Stimulated activated CD4-positive, alpha-beta T cell treated with anti-CD3 and anti-CD28 coated beads, Interleukin-15, amount 100 ng/mL, for 48 hours (primary cell): ENCODE measurements around the gene GYPC.
"Not testable (repeated sequence)": the region's sequence is repeated elsewhere in the genome, so short reads cannot be mapped to it uniquely, and the experiment has no call there.

Experiments
- DNase-seq, 2 donors: peaks; one replicate each; pipeline ENCODE4 v3.0.0-alpha.2; 2020; ENCODE audit warnings: low read depth in 2 of 2

Gene GYPC

DNA sequence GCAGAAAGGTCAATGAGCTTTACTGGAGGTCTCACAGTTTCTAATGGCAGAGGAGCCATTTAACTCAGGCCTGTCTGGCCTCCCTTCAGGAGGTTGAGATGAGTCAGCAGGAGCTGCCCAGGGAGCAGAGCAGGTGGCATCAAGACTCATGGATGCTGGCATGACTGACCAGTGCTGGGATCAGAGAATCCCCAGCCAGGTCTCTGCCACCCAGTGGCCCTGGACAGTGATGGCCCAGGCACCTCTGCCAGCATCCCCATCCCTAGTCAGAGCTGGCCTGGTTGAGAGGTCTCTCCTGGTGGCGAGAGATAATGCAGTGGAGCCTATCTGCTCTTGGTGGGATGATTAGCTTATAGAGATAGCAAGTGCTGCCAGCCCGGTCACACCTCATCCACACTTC lies 43.1 kb downstream of the GYPC start:
- no peak for DNase-seq

DNA sequence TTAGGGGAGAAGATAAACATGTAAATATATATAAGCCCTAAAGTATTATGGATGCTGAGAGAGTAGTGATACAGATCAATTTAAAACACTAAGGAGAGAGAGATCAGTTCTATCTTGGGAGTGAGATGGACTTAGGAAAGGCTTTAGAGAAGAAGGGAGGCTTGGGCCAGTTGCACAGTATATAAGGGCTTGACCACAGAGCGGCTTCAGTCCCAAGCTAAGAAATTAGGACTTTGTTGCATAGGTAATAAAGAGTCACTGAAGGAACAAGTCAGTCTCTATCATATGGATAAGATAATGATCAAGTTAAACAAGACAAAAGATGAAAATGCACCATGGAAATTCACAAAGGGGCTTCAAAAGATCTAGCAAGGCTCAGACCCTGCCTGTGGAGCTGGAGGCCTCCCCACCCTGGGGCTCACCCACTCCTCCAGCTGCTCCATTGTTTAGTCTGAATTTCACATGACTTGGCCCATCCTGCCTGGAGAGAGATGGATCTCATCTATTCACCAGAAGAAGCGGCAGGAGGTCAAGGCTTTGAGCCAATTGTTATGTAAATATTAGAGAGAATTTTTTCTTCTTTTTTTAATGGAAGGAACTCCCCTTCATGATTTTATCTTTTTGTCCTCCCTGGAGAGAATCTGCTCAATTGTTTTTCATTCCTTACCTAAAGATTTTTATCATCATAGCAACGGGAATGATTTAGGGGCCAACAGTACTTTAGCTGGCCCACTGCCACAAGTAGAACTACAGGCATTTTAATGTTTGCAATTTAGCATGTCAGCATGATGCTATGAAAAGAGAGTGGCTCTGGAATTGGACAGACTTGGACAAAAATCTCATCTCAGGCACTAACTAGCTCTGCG lies 44.0 kb downstream of the GYPC start:
- no peak for DNase-seq

DNA sequence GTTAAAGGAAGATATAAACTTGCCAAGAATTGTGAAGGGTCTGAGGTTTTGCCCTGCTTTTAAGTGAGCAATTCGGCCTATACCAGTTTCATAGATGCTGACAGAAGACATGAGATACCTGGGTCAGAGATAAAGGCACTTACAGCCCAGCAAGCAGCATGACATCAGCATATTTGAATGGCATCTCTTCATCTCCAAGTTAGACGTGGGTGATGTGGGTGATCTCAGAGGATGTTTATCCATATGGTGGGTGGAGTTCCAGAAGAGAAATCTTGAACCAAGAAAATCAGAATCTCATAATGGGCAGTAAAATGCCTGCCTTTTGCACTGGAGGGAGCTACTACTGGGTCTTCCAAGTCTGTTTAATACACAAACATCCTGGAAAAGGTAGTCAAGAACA lies 44.7 kb downstream of the GYPC start:
- no peak for DNase-seq

DNA sequence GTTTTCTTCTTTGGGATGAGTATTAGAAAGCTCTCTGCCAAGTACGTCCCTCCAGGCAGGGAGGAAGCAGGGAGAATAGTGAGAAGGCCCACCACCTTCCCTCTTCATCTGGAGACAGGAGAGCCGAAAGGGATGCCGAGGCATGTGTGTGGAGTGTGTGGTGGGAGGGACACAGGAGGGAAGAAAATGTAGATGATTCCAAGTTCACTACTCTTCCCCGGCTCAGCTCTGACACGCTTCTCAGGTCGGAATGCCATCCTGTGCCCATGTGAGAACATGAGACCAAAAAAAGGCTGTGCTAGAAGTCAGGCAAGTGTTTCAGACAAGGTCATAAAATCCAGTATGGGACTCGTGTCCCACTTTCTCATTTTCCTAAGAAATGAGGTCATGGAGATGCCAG lies 47.4 kb downstream of the GYPC start:
- no peak for DNase-seq

DNA sequence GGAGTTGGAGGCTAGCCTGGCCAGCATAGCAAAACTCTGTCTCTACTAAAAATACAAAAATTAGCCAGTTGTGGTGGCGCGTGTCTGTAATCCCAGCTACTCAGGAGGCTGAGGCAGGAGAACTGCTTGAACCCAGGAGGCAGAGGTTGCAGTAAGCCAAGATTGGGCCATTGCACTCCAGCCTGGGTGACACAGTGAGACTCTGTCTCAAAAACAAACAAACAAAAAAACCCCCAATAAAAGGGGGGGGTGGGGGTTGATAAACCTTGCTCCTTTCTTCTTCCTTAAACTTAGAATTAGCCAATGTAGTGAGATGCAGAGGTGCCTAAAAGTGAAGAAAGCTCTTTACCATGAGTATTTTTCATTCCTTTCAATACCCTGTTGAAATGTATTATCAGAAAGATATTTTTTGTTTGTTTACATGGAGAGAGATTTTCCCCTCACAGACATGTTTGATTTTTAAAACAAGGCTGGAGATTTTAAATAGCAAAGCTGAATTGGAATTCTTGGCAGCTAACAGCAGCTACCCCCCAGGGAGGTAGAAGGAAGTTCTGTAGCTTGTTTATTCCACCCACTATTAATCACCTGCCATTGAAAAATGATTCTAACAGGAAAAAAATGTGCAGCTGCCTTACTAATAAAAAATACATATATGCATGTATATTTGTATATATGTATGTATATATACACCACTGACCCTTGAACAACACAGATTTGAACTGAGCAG lies 48.6 kb downstream of the GYPC start:
- no peak for DNase-seq

DNA sequence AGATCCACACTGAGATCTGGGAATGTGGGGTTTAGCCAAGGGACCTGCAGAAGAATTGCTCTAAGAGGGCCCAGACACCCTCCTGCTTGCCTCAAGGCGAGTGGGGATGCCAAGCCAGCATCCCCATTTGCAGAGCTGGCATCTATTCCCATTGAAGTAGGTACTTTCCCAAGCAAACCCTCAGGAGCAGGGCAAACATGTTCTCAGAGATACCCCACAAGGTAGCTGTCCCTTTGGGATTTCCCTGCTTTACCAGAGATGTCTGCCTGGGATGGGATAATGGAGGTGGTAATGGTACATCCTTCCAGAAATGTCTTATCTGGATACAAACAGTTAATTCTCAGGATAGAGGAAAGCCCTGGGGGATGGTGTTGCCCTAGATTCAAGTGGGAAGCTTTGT lies 51.2 kb downstream of the GYPC start:
- DNase-seq: no peak

DNA sequence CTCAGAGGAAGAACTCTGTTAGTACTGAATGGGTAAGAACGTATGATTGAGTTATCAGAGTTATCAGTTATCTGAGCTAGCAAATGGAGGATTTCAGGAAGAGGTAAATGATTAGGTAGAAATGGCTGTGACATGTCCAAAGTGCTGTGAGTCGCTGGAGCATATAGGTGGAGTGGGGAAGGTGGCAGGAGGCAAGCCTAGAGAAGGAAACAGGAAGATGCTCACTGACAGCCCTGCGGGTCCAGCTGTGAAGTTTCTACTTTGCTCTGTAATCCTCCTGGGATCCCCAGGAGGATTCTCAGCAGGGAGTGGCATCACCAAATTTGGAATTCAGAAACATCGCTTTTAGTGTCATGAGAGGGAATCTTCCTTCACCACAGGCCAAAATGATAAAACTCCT lies 52.0 kb downstream of the GYPC start:
- no peak for DNase-seq

DNA sequence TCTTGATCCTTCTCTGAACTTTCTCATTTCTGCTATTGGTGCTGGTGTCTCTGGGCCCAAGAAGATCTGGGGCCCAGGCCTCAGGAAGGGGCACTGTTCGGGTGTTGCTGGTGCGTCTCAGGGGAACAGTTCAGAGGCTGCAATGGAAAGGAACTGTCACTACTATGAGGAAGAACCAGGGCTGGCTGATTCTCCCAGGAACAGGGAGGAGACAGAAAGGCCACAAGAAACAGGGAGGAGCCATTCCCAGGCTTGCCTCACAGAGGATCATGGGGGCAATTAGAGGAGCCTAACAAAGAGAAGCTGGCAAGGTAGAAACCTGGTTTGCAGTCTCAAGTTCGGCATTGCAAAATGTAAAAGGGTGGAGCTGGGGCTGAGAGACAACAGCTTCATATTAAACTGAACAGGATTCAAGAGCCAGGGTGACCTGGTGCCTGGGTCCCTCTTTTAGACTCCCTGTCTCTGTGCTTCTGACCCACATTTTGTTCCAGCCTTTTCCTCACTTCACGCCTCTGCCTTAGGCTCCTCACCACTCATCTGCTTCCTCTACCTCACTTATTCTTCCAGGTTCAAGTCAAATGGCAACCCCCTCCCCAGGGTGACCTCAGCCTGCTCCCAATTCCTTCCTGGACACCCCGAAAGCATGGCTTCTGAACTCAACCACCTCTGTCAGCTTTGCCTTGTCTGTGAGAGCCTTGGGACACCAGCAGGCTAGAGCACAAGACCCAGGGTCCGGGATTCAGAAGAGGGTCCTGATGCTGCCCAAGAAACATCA lies 58.4 kb downstream of the GYPC start:
- no peak for DNase-seq

DNA sequence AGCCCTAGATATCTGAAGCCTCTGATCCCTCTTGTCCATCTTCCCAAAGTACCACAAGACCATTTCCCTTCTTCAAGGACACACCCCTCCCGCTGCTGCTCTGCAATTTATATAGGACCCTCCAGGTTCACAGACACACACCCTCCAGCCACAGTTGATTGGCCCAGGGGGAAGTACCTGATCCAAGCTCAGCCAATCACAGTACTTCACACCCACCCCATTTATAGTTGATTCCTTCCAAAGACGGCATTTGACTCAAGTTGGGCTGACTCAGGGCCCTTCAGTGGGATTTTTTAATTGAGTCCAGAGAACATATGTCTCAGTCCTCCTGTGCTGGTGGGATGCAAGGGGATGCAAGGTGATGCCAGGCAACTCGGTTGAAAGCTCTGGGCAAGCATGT lies 59.2 kb downstream of the GYPC start:
- no peak for DNase-seq

DNA sequence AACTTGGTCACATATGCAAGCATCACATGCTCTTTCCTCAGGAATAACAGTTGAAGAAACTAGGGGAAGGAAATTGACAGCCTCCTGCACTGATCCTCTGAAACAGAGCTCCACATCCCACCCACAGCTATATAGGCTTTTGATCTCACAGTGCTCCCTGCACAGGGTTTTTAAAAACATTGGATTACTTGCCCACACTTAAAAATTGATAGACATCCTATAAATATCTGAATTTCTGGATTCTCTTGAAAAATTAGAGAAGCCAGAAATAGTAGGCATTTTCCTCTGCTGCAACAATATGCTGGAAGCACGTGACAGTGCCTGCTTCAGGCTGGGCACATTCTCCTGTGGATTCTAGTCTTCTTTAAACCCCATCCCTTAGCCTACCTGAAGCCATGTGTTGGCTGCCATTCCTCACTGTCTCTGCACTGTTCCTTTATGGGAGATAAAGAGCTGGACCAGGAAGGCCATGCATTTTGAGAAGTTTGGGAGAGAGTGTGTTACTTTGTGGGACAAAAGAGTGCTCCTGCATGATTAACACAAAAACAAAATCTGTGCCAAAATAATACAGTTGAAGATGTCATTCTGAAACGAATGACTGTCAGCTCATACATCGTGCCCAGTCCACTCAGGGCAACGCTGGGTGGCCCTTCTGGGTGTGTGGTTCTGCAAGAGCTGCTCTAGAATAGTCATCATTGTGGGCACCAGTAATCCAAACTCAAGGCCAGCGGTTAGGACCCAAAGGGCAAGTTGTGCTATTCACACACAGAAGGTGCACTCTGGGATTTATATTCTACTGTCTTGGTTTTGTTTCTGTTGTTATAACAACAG lies 59.8 kb downstream of the GYPC start:
- no peak for DNase-seq

DNA sequence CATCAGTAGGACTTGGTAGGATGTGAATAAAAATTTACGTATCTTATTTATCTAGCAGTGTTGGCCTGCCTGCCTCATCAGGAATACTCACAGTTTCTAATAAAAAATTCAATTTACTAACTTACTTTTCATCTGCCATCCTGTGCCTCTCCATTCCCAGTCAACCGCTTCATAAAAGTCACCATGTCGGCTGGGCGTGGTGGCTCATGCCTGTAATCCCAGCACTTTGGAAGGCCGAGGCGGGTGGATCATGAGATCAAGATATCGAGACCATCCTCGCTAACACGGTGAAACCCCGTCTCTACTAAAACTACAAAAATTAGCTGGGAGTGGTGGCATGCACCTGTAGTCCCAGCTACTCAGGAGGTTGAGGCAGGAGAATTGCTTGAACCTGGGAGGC lies 61.3 kb downstream of the GYPC start:
- DNase-seq: not testable (repeated sequence)

DNA sequence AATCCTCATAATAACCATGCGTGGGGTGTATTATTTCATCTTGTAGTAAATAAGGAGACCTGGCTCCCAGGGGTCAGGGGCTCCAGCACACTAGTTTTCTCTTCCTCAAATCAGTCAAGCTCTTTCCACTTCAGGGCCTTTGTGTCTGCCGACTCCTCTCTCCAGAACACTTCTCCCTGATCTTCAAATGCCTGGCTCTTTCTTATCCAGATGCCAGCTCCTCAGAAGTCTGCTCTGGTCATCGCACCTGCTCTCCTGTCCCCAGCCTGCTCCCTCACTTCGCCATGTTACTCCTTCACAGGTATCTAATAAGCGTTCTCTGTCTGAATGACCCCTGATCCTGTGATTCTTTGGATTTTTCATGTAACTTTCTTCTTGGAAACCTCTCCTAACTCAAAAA lies 62.0 kb downstream of the GYPC start:
- DNase-seq: no peak

DNA sequence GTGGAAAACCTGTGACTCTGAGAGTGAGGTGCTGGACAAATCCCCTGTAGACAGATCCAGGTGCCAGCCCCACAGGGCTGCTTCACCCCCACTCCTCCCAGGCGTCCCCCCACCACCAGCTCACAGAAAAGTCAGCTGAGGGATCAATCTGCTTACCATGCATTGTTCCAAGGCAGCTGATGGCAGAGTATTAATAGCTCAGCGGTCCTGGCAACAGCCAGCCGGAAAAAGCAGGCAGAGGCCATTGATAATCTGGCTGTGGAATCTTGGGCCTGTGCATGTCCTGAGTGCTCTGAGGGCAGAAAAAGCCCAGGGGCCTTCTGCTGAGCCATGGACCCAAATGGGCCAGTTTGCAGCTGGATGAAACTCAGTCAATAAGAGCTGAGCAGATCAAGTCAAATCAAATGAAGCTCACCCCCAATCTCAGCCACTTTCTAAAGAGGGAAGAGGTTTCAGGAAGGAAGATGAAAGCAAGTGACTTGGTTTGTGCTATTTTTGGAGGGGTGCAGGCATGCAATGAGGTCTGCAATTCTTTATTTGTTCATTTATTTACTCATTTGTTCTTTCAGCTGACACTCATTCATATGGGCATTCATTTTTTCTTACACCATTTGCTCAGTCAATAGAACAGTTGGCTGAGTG lies 63.4 kb downstream of the GYPC start:
- DNase-seq: no peak

DNA sequence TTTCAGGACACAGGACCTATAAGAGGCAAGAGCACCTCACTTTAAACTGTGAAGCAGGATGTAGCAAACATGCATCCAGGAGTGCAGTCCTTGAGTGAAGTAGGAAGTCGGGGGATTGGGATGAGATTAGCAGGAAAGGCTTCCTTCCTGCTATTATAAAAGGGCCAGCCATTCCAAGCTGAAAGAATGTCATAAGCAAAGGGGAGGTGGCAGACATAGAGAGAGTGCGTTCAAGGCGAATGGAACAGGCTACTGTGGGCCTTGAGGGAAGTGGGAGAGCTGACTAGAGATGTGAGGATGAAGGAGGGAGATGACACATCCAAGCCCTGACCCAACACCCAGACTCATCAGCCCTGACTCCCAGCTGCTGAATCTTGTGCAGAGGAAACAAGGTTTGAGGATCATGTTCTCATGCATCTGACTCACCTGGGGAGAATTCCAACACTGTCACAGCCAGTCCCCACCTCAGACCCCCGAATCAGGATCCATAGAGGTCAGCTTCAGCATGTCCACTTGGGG lies 63.9 kb downstream of the GYPC start:
- DNase-seq: no peak

DNA sequence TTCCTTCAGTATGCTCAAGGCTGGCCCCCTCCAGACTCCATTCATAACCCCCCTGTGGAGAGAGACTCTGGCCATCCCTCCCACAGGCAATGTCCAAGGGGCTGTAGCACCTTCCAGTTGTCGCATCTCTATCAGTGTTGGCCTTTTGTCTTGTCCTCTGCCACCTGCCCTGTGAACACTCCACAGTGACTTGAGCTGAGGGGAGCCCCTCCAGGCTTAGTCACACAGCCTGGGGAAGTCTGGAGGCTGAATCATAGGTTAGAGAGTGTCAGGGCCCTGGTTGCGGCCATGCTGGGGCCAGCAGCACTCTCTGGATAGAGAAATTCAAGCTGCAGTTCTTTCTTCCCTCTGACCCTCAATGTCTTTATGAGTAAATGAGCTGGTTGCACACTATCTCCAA lies 64.7 kb downstream of the GYPC start:
- DNase-seq: no peak

DNA sequence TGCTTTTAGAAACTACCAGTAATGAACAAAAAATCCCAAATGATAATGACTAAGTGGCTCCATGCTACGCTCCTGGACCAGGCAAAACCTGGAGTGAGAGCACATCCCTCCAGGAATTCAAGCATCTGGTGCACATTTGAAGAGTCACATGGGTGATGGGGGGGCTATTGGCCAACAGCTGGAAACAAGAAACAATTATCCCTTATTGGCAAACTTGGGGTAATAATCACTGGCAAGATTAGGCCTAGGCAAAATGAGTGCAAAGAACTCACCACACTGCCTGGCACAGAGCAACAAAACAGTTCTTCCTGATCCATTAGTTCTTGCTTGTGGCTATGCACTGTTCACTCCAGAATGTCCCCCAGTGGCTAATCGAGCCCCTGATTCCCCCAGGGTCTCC lies 66.1 kb downstream of the GYPC start:
- no peak for DNase-seq

DNA sequence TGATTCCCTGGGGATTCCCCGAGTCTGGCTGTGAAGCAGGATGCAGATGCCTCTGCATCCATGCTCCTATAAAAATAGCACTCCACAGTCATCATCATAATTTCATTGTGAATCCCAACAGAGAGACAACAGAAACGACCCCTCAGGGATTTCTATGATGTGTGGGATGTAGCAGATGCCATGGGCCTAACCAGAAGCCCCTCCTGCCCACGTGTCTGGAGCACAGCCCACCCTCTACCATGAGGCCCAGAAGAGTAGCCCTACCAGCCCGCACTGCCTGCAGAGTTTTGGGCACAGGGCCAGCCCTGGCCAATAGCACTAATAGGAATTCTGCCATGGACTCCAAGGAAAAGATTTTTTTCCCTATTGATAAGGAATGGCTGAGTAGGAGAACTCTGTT lies 66.6 kb downstream of the GYPC start:
- no peak for DNase-seq

DNA sequence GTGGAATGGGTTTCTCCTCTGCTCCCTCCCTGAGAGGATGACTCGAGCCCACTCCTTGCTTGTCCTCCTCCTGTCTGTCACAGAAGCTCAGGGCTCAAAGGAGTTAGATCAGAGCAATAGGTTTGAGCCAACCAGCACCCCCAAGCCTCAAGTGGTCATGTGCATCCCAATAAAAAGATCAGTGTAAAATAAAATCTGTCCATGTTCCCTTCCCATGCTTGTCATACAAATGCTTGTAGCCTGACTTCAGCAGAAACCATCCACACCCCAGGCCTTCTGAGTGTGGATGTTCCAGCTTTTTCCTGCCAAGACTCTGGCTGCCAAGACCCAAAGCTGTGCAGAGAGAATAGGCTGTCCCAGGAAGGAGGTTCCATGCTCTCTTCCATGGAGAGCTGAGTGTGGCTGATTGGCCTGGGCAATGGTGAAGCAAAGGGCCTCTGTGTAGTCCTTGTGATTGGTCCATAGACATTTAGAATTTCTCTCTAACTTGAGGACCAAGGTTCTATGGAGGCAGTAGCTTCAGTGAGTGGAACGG lies 67.4 kb downstream of the GYPC start:
- DNase-seq: no peak

DNA sequence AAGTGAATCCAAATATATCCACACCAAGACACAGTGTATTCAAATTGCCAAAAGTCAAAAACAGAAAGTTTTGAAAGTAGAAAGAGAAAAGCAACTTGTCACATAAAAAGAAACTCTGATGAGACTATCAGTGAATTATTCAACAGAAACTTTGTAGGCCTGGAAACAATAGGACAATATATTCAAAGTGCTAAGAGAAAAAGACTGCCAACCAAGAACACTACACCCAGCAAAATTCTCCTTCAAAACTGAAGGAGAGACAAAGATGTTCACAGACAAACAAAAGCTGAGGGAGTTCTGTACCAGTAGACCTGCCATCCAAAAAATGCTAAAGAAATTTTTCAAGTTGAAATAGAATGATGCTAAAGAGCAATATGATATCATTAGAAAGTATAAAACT lies 69.6 kb downstream of the GYPC start:
- DNase-seq: no peak

DNA sequence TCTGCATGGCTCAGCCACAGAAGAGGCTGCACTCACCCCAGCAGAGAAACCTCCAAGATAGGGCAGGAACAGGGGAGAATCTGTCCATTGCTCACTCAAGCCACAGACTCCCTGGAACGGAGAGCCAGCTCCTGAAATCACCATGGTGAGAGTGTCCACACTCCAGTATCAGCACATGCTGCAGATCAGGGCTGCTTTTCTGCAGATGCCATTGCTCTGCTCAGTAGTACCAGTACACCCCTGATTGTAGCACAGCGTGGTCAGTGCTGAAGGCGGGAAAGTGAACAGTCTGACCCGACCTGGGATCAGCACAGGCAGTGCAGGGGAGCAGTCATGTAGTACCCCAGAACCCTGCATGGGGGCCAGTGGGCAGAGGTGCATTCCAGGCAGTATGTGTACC lies 73.9 kb downstream of the GYPC start:
- DNase-seq: no peak

DNA sequence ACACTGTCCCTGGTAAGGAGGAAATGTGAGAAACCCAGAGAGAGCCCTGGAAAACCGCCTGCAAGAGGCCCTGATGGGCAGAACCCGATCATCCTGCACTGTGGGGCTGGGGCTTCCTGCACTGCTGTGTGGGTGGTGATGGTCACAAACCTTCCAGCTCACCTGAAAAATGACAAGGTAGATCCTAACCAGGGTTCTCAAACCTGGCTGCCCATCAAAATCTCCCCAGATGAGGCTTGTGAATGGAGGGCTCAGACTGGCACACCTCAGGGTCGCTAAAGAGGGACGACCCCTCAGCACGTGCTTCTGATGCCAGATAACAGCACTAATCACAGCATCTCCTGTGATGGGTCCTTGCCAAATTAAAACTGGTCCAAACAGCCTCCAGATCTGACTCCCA lies 74.7 kb downstream of the GYPC start:
- DNase-seq: no peak
